Endothelial cell (in vitro differentiated cells): ENCODE data around the gene RANBP17. TPM values are rescaled to one million over a fixed set of nuclear protein-coding genes. Genes with fewer than 3 reads are reported as not detected.
A peak's percentile ranks its signal among the peaks of the same experiment; 100 is the strongest.

Experiments
- DNase-seq: peaks from one replicate; pipeline ENCODE4 v3.0.0; 2021; ENCODE audit warnings: low spot score
- H3K27ac Mint-ChIP-seq: one replicate; pipeline ENCODE4 v1.8.0; 2021; ENCODE audit warnings: mixed read lengths, inconsistent platforms; ENCODE audit not compliant: unreplicated experiment
- H3K27me3 Mint-ChIP-seq: one replicate; pipeline ENCODE4 v1.8.0; 2021; ENCODE audit warnings: mild to moderate bottlenecking, moderate library complexity, mixed read lengths, inconsistent platforms; ENCODE audit not compliant: unreplicated experiment
- H3K36me3 Mint-ChIP-seq: one replicate; pipeline ENCODE4 v1.8.0; 2021; ENCODE audit warnings: mild to moderate bottlenecking, low read depth, mixed read lengths, inconsistent platforms; ENCODE audit not compliant: unreplicated experiment
- H3K4me1 Mint-ChIP-seq: one replicate; pipeline ENCODE4 v1.8.0; 2021; ENCODE audit warnings: mild to moderate bottlenecking, mixed read lengths, inconsistent platforms; ENCODE audit not compliant: unreplicated experiment
- H3K4me3 Mint-ChIP-seq: one replicate; pipeline ENCODE4 v1.8.0; 2021; ENCODE audit warnings: mild to moderate bottlenecking, mixed read lengths, inconsistent platforms; ENCODE audit not compliant: unreplicated experiment
- H3K9me3 Mint-ChIP-seq: one replicate; pipeline ENCODE4 v1.8.0; 2021; ENCODE audit warnings: mixed read lengths, inconsistent platforms; ENCODE audit not compliant: unreplicated experiment
- total RNA-seq: library from RNA; stranded (reverse); fragmentation: NEBNext Ultra II Directional; extraction: Animal tissue kit (Norgen Biotek cat#: 25700); gene quantifications from one replicate; pipeline ENCODE4 v1.2.1, GENCODE V29; 2021; ENCODE audit not compliant: unreplicated experiment
- TF ChIP-seq, protein P1 (sequence below): fragments of 200-600 bp; sonication (generic); IDR thresholded peaks from one replicate; pipeline ENCODE4 v1.5.0; 2021; ENCODE audit warnings: antibody characterized with exemption; ENCODE audit not compliant: unreplicated experiment

RANBP17 gene
- total RNA-seq, 1 donor from 2014 or later: 22.7 TPM

GRCh38 chr5:171311322-171312077 lies 449.7 kb downstream of the RANBP17 start:
- peak; percentile 36 for DNase-seq
- TF ChIP-seq, protein P1, sequence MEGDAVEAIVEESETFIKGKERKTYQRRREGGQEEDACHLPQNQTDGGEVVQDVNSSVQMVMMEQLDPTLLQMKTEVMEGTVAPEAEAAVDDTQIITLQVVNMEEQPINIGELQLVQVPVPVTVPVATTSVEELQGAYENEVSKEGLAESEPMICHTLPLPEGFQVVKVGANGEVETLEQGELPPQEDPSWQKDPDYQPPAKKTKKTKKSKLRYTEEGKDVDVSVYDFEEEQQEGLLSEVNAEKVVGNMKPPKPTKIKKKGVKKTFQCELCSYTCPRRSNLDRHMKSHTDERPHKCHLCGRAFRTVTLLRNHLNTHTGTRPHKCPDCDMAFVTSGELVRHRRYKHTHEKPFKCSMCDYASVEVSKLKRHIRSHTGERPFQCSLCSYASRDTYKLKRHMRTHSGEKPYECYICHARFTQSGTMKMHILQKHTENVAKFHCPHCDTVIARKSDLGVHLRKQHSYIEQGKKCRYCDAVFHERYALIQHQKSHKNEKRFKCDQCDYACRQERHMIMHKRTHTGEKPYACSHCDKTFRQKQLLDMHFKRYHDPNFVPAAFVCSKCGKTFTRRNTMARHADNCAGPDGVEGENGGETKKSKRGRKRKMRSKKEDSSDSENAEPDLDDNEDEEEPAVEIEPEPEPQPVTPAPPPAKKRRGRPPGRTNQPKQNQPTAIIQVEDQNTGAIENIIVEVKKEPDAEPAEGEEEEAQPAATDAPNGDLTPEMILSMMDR: no peak

GRCh38 chr5:171312129-171312974 lies 450.5 kb downstream of the RANBP17 start:
- H3K9me3 Mint-ChIP-seq: no peaks in the 10 kb centered on the region
- H3K4me3 Mint-ChIP-seq: peak overlapping the region; percentile 75
- H3K27me3 Mint-ChIP-seq: peaks cover 49% of the 10 kb centered on the region
- H3K27ac Mint-ChIP-seq: peak overlapping the region; percentile 33
- DNase-seq: no peak
- peaks cover 32% of the 10 kb centered on the region for H3K4me1 Mint-ChIP-seq
- H3K36me3 Mint-ChIP-seq: peaks cover 11% of the 10 kb centered on the region
- TF ChIP-seq, protein P1: no peak

More at GRCh38 chr5:171311322-171312077, 449.7 kb downstream of the RANBP17 start:
- no peaks in the 10 kb centered on the region for H3K9me3 Mint-ChIP-seq
- H3K4me1 Mint-ChIP-seq: peaks cover 30% of the 10 kb centered on the region
- peaks cover 46% of the 10 kb centered on the region for H3K27me3 Mint-ChIP-seq
- H3K27ac Mint-ChIP-seq: no peak overlapping the region
- no peak overlapping the region for H3K4me3 Mint-ChIP-seq
- peaks cover 11% of the 10 kb centered on the region for H3K36me3 Mint-ChIP-seq

DNA sequence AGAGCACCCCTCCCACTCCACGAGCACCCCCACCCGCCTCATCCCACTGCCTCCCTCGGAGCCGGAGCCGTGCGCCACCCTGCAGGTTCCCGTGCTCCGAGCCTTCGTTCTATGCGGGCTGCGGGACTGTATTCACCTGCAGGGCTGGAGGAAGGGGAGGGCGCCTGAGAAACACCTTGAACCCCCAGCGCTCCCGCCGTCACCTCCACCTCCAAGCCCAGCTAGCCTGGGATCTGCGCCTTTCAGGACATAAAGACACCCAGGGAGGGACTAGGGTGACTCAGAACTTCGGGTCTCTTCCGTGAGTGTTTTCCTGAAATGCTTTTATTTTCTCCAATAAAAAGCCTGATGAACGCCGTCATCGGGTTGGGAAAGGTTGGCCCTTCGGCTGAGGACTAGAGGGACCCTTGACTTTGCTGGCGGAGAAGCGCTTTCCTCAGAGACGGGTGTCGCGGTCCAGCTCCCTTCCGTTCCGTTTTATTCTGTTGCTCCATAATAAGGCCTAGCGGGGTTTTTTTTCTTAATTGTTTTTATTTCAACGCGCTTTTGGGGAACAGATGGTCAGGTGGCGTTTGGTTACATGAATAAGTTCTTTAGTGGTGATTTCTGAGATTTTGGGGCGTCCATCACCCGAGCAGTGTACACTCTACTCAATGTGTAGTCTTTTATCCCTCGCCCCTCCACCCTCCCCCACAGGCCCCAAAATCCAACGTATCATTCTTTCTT lies 451.8 kb downstream of the RANBP17 start:
- Mint-ChIP-seq H3K9me3 (no peaks in the 10 kb centered on the region), H3K4me3 (no peak overlapping the region), H3K27me3 (peaks cover 45% of the 10 kb centered on the region), H3K27ac (no peak overlapping the region), H3K36me3 (peaks cover 5% of the 10 kb centered on the region), H3K4me1 (peaks cover 25% of the 10 kb centered on the region)
- DNase-seq: no peak
- TF ChIP-seq, protein P1: no peak

DNA sequence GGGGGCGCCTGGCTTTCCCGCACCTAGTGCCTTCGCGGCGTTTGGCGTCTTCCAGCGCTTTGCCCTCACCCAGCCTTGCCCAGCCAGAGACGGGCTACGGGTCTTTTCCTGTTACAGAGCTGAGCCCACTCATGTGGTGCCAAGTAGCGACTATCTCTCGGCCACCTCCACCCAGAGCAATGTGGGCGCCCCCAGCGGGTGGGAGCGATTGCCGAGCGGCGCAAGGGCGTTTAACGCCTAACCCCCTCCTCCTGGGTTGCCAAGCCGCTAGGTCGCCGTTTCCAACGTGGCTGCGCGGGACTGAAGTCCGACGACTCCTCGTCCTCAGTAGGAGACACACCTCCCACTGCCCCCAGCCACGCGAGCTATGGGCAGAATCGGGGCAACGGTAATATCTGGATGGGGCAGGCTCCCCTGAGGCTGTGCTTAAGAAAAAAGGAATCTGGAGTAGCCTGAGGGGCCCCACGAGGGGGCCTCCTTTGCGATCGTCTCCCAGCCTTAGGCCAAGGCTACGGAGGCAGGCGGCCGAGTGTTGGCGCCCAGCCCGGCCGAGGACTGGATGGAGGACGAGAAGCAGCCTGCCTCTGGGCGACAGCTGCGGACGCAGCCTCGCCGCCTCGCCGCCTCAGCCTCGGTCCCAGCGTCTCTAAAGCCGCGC lies 453.0 kb downstream of the RANBP17 start:
- H3K27me3 Mint-ChIP-seq: peaks cover 48% of the 10 kb centered on the region
- no peak overlapping the region for H3K27ac Mint-ChIP-seq
- H3K4me1 Mint-ChIP-seq: peaks cover 21% of the 10 kb centered on the region
- TF ChIP-seq, protein P1: no peak
- no peak overlapping the region for H3K4me3 Mint-ChIP-seq
- no peaks in the 10 kb centered on the region for H3K9me3 Mint-ChIP-seq
- no peak for DNase-seq
- H3K36me3 Mint-ChIP-seq: peaks cover 5% of the 10 kb centered on the region
